K562 (cell line): ENCODE data around the gene COX4I2. TPM values are rescaled to one million over a fixed set of nuclear protein-coding genes. Genes with fewer than 3 reads are reported as not detected.

ENCODE experiments used
- HLTF ChIP-seq: fragments of 450-650 bp; IDR thresholded peaks from 2 replicates; pipeline ENCODE4 v1.6.1; 2016
- HNRNPLL ChIP-seq: fragments of 200-400 bp; formaldehyde crosslinking; IDR thresholded peaks from 2 replicates; pipeline ENCODE4 v1.6.1; 2017; ENCODE audit warnings: low read length, low read depth, mild to moderate bottlenecking; ENCODE audit not compliant: poor library complexity, severe bottlenecking
- NR2C2 ChIP-seq, 2 experiments: fragments of 200-800 bp in 1 of 2; sonication (Bioruptor generic) in 1 of 2; sonication (generic) in 1 of 2; formaldehyde crosslinking in 1 of 2; IDR thresholded peaks; 2 replicates each; pipeline versions ENCODE4 v1.6.1 to v1.8.0; 2016 to 2022; ENCODE audit warnings: mild to moderate bottlenecking in 1 of 2, missing compliant biosample characterization in 1 of 2, missing genetic modification characterization in 1 of 2, missing genetic modification reagents in 1 of 2
- ZNF212 ChIP-seq: fragments of 450-650 bp; formaldehyde crosslinking; IDR thresholded peaks from 2 replicates; pipeline ENCODE4 v1.4.0; 2020; ENCODE audit warnings: mild to moderate bottlenecking
- ZNF217 ChIP-seq: sonication (generic); formaldehyde crosslinking; IDR thresholded peaks from 2 replicates; pipeline ENCODE4 v1.8.0; 2022; ENCODE audit warnings: mild to moderate bottlenecking, missing genetic modification reagents
- polyA plus RNA-seq, 8 experiments: library from polyadenylated mRNA; depleted of rRNA in 4 of 8; stranded (reverse) in 5 of 8; unstranded in 3 of 8; fragments of >200 nt; fragmentation: Nextera tagmentation in 2 of 8; fragmentation: Illumina TruSeq in 1 of 8; extraction: Ambion mirVana in 2 of 8; extraction: Trizol in 1 of 8; gene quantifications; 2 replicates each; pipeline versions ENCODE4 v1.2.1 to v1.2.3, GENCODE V29; 2011 to 2014; ENCODE audit warnings: inconsistent platforms in 1 of 8, missing spikeins in 1 of 8
- total RNA-seq, 7 experiments: library from RNA; depleted of rRNA in 6 of 7; stranded (reverse); fragments of >200 nt in 6 of 7; fragmentation: Illumina TruSeq in 2 of 7; extraction: Trizol in 2 of 7; gene quantifications; 2 replicates each; pipeline versions ENCODE4 v1.2.1 to v1.2.3, GENCODE V29; 2011 to 2021; ENCODE audit warnings: low replicate concordance in 1 of 7
- TF ChIP-seq, protein P1 (sequence below): sonication (generic); formaldehyde crosslinking; IDR thresholded peaks from 2 replicates; pipeline ENCODE4 v1.8.0; 2023; ENCODE audit warnings: mild to moderate bottlenecking, missing genetic modification reagents
- TF ChIP-seq, protein P2 (sequence below), 2 experiments: fragments of 450-650 bp; IDR thresholded peaks; 2 replicates each; pipeline ENCODE4 v1.6.1; 2018; ENCODE audit warnings: mild to moderate bottlenecking in 2 of 2, low read depth in 1 of 2; ENCODE audit not compliant: partially characterized antibody in 2 of 2

COX4I2 gene
- total and polyA plus RNA-seq, 9 of the 15 experiments (the other 6 are each of a cell fraction or from before 2014, with no cell fraction given): not detected

DNA sequence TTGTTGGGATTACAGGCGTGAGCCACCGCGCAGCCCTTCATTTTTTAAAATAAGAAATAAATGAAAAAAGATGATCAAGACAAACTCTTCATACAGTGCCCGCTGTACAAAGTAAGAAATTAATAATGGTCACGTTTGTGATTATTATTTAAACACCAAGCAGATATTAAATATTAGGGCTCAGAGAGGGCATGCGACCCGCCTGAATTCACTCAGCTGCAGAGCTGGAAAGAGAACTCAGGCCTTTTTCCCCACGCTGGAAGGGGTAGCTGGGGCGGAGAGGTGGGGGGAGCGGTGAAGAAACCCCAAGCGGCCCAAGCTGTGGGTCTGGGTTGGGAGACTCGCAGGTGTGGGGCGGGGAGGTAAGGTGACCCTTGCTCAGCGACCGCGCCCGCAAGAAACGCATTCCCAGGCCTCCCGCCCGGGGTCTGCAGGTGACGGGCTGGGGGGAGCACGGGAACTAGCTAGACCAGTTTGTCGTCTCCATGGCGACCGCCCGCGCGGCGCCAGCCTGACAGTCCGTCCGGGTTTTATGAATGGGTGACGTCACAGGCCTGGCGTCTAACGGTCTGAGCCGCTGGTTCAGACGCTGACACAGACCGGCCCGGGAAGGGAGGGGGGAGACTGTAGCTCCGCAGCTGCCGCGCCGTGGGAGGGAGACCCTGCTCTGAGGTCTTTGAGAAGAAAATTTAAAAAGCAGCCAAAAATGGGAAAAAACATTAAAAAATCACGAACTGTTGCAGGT is 33.7 kb upstream of the COX4I2 start (continued):
- no peak for TF ChIP-seq ZNF217
- TF ChIP-seq, protein P1, sequence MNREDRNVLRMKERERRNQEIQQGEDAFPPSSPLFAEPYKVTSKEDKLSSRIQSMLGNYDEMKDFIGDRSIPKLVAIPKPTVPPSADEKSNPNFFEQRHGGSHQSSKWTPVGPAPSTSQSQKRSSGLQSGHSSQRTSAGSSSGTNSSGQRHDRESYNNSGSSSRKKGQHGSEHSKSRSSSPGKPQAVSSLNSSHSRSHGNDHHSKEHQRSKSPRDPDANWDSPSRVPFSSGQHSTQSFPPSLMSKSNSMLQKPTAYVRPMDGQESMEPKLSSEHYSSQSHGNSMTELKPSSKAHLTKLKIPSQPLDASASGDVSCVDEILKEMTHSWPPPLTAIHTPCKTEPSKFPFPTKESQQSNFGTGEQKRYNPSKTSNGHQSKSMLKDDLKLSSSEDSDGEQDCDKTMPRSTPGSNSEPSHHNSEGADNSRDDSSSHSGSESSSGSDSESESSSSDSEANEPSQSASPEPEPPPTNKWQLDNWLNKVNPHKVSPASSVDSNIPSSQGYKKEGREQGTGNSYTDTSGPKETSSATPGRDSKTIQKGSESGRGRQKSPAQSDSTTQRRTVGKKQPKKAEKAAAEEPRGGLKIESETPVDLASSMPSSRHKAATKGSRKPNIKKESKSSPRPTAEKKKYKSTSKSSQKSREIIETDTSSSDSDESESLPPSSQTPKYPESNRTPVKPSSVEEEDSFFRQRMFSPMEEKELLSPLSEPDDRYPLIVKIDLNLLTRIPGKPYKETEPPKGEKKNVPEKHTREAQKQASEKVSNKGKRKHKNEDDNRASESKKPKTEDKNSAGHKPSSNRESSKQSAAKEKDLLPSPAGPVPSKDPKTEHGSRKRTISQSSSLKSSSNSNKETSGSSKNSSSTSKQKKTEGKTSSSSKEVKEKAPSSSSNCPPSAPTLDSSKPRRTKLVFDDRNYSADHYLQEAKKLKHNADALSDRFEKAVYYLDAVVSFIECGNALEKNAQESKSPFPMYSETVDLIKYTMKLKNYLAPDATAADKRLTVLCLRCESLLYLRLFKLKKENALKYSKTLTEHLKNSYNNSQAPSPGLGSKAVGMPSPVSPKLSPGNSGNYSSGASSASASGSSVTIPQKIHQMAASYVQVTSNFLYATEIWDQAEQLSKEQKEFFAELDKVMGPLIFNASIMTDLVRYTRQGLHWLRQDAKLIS: 0 out of 2 replicates have a peak, but pooled peaks have one; percentile 74
- no peak for TF ChIP-seq HLTF
- peak; percentile 49 for TF ChIP-seq HNRNPLL
- TF ChIP-seq NR2C2 (CRISPR knock-in tag; IDR thresholded peaks at IDR 0.05): no peak
- TF ChIP-seq NR2C2 (tag; IDR thresholded peaks at IDR 0.05): no peak
- no peak for TF ChIP-seq ZNF212 (CRISPR knock-in tag)
- TF ChIP-seq, protein P2, sequence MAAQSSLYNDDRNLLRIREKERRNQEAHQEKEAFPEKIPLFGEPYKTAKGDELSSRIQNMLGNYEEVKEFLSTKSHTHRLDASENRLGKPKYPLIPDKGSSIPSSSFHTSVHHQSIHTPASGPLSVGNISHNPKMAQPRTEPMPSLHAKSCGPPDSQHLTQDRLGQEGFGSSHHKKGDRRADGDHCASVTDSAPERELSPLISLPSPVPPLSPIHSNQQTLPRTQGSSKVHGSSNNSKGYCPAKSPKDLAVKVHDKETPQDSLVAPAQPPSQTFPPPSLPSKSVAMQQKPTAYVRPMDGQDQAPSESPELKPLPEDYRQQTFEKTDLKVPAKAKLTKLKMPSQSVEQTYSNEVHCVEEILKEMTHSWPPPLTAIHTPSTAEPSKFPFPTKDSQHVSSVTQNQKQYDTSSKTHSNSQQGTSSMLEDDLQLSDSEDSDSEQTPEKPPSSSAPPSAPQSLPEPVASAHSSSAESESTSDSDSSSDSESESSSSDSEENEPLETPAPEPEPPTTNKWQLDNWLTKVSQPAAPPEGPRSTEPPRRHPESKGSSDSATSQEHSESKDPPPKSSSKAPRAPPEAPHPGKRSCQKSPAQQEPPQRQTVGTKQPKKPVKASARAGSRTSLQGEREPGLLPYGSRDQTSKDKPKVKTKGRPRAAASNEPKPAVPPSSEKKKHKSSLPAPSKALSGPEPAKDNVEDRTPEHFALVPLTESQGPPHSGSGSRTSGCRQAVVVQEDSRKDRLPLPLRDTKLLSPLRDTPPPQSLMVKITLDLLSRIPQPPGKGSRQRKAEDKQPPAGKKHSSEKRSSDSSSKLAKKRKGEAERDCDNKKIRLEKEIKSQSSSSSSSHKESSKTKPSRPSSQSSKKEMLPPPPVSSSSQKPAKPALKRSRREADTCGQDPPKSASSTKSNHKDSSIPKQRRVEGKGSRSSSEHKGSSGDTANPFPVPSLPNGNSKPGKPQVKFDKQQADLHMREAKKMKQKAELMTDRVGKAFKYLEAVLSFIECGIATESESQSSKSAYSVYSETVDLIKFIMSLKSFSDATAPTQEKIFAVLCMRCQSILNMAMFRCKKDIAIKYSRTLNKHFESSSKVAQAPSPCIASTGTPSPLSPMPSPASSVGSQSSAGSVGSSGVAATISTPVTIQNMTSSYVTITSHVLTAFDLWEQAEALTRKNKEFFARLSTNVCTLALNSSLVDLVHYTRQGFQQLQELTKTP (IDR thresholded peaks at IDR 0.05; ENCODE audit: low read depth in 1 of 2, partially characterized antibody in 2 of 2): no peak
